Activated CD8-positive, alpha-beta memory T cell treated with anti-CD3 and anti-CD28 coated beads for 1 hour (primary cell): Measurements from ENCODE around the gene RHPN2.
"Not testable (repeated sequence)": the region's sequence is repeated elsewhere in the genome, so short reads cannot be mapped to it uniquely, and the experiment has no call there.

Source experiments
- DNase-seq, 2 donors: peaks; one replicate each; pipeline ENCODE4 v3.0.0-alpha.2; 2020; ENCODE audit warnings: low read depth in 1 of 2; ENCODE audit errors: extremely low read depth in 1 of 2

The RHPN2 gene

GRCh38 chr19:33032218-33032781 lies 32.4 kb downstream of the RHPN2 start:
- DNase-seq: no peak

GRCh38 chr19:33029746-33030303 lies 34.9 kb downstream of the RHPN2 start:
- no peak for DNase-seq

- DNase-seq: not testable (repeated sequence)
These were observed 38.1 kb downstream of the RHPN2 start for GRCh38 chr19:33026602-33027001.

- not testable (repeated sequence) for DNase-seq
These were observed 39.0 kb downstream of the RHPN2 start for GRCh38 chr19:33025468-33026238.

GRCh38 chr19:33024398-33024797 lies 40.3 kb downstream of the RHPN2 start:
- no peak for DNase-seq

GRCh38 chr19:33022472-33023116 lies 42.1 kb downstream of the RHPN2 start:
- no peak for DNase-seq

GRCh38 chr19:33010891-33011290 lies 53.8 kb downstream of the RHPN2 start:
- not testable (repeated sequence) for DNase-seq

- DNase-seq: no peak
These were observed 56.0 kb downstream of the RHPN2 start for GRCh38 chr19:33008738-33009137.

- no peak for DNase-seq
These were observed 59.2 kb downstream of the RHPN2 start for GRCh38 chr19:33005440-33005839.

- DNase-seq: not testable (repeated sequence)
These were observed 61.2 kb downstream of the RHPN2 start for GRCh38 chr19:33003424-33004024.

GRCh38 chr19:33002126-33002865 lies 62.4 kb downstream of the RHPN2 start:
- not testable (repeated sequence) for DNase-seq

- no peak for DNase-seq
These were observed 63.8 kb downstream of the RHPN2 start for GRCh38 chr19:33000910-33001309.

GRCh38 chr19:33000510-33000909 lies 64.2 kb downstream of the RHPN2 start:
- no peak for DNase-seq

- no peak for DNase-seq
These were observed 66.0 kb downstream of the RHPN2 start for GRCh38 chr19:32998722-32999121.

GRCh38 chr19:32997716-32998355 lies 66.9 kb downstream of the RHPN2 start:
- no peak for DNase-seq

GRCh38 chr19:32997061-32997464 lies 67.6 kb downstream of the RHPN2 start:
- not testable (repeated sequence) for DNase-seq

GRCh38 chr19:32995966-32996365 lies 68.7 kb downstream of the RHPN2 start:
- not testable (repeated sequence) for DNase-seq

GRCh38 chr19:32988724-32989123 lies 76.0 kb downstream of the RHPN2 start:
- no peak for DNase-seq

- DNase-seq: not testable (repeated sequence)
These were observed 76.4 kb downstream of the RHPN2 start for GRCh38 chr19:32988254-32988653.

GRCh38 chr19:32982488-32982887 lies 82.2 kb downstream of the RHPN2 start:
- not testable (repeated sequence) for DNase-seq
